Ovary (tissue), 3 donors: ENCODE data around the gene TRPV3.

Source experiments
- EP300 ChIP-seq: sonication (generic); formaldehyde crosslinking; IDR thresholded peaks from one replicate; pipeline ENCODE4 v1.6.1; 2017; ENCODE audit warnings: antibody characterized with exemption
- POLR2A ChIP-seq: fragments of 450-650 bp; IDR thresholded peaks from one replicate; pipeline ENCODE4 v1.6.1; 2017; ENCODE audit warnings: antibody characterized with exemption, mild to moderate bottlenecking, moderate library complexity
- TF ChIP-seq, protein P1 (sequence below), 3 donors: fragments of 450-650 bp in 2 of 3; fragments of 200-600 bp in 1 of 3; IDR thresholded peaks; one replicate each; pipeline versions ENCODE4 v1.5.1 to v1.8.0; 2016 to 2022; ENCODE audit warnings: antibody characterized with exemption in 3 of 3, mild to moderate bottlenecking in 1 of 3
- donor health status: DM: no; HTN: no; CAD: no.

DNA sequence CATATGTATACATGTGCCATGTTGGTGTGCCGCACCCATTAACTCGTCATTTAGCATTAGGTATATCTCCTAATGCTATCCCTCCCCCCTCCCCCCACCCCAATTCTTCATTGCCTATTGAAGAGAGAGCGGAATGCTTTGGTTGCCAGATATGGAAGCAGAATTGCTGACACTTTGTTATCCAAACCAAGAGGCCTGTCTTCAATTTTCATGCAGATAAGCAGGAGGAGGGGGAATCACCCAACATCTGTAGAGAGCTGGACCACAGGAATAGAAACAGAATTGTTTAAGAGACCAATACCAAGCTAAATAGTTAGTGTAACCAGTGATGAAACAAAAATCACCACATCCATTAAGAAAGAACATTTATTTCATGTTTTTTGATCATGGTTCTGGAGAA lies 74.8 kb downstream of the TRPV3 start:
- TF ChIP-seq, protein P1, sequence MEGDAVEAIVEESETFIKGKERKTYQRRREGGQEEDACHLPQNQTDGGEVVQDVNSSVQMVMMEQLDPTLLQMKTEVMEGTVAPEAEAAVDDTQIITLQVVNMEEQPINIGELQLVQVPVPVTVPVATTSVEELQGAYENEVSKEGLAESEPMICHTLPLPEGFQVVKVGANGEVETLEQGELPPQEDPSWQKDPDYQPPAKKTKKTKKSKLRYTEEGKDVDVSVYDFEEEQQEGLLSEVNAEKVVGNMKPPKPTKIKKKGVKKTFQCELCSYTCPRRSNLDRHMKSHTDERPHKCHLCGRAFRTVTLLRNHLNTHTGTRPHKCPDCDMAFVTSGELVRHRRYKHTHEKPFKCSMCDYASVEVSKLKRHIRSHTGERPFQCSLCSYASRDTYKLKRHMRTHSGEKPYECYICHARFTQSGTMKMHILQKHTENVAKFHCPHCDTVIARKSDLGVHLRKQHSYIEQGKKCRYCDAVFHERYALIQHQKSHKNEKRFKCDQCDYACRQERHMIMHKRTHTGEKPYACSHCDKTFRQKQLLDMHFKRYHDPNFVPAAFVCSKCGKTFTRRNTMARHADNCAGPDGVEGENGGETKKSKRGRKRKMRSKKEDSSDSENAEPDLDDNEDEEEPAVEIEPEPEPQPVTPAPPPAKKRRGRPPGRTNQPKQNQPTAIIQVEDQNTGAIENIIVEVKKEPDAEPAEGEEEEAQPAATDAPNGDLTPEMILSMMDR (IDR thresholded peaks at IDR 0.05) = no peak
- TF ChIP-seq POLR2A (no peak), EP300 (no peak)
